ENCODE results near the gene PDCD6IP.
"Not testable (repeated sequence)": the region's sequence is repeated elsewhere in the genome, so short reads cannot be mapped to it uniquely, and the experiment has no call there.

Gene PDCD6IP

DNA sequence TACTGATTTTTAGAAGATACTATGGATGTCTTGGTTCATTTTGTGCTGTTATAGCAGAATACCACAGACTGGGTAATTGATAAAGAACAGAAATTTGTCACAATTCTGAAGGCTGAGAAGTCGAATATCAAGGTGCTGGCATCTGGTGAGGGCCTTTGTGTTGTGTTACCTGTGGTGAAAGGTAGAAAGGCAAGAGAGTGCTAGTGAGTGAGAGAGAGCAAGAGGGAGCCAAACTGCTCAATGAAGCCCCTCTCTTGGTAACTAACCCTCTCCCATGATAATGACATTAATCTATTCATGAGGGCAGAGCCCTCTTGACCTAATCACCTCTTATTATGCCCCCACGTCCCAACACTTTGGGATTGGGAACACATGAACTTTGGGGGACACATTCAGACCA is 31.3 kb downstream of the PDCD6IP start:
- no peak for DNase-seq
- Histone ChIP-seq H3K4me3 (ENCODE audit: low read depth, low read length) (no peak overlapping the region), H3K36me3 (replicated peaks) (peaks cover 18% of the 10 kb centered on the region), H3K27me3 (replicated peaks) (no peaks in the 10 kb centered on the region), H3K27ac (no peak overlapping the region)
- TF ChIP-seq, protein P1, sequence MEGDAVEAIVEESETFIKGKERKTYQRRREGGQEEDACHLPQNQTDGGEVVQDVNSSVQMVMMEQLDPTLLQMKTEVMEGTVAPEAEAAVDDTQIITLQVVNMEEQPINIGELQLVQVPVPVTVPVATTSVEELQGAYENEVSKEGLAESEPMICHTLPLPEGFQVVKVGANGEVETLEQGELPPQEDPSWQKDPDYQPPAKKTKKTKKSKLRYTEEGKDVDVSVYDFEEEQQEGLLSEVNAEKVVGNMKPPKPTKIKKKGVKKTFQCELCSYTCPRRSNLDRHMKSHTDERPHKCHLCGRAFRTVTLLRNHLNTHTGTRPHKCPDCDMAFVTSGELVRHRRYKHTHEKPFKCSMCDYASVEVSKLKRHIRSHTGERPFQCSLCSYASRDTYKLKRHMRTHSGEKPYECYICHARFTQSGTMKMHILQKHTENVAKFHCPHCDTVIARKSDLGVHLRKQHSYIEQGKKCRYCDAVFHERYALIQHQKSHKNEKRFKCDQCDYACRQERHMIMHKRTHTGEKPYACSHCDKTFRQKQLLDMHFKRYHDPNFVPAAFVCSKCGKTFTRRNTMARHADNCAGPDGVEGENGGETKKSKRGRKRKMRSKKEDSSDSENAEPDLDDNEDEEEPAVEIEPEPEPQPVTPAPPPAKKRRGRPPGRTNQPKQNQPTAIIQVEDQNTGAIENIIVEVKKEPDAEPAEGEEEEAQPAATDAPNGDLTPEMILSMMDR (IDR thresholded peaks at IDR 0.05; ENCODE audit: low read depth, low read length, missing control alignments): no peak
- in situ Hi-C loops (cut with HindIII; ENCODE audit: low pct_ligation_motif_present, low sequenced_read_pairs): no loop called here

DNA sequence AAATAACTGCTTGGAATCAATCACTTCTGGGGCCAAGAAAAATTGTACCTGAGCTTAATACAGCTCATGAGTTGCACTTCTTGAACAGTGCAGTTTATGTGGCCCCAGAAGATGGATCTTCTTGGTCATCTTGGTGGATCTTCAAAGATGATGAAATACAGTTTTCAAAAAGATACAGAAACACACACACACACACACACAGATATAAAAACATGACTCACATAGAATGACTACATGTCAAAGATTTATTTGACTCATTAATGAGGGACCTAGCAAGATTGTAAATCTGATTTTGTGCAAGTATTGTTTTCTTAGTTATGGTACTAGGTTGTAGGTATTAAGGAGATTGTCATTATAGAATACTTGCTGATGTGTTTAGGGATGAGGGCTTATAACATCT is 32.6 kb downstream of the PDCD6IP start:
- TF ChIP-seq, protein P1 (IDR thresholded peaks at IDR 0.05; ENCODE audit: low read depth, low read length, missing control alignments): no peak
- Histone ChIP-seq H3K4me3 (ENCODE audit: low read depth, low read length) (no peak overlapping the region), H3K27ac (no peak overlapping the region), H3K36me3 (replicated peaks) (peaks cover 16% of the 10 kb centered on the region), H3K27me3 (replicated peaks) (no peaks in the 10 kb centered on the region)
- DNase-seq: peak; percentile 29
- in situ Hi-C loops (cut with HindIII; ENCODE audit: low pct_ligation_motif_present, low sequenced_read_pairs): no loop called here

DNA sequence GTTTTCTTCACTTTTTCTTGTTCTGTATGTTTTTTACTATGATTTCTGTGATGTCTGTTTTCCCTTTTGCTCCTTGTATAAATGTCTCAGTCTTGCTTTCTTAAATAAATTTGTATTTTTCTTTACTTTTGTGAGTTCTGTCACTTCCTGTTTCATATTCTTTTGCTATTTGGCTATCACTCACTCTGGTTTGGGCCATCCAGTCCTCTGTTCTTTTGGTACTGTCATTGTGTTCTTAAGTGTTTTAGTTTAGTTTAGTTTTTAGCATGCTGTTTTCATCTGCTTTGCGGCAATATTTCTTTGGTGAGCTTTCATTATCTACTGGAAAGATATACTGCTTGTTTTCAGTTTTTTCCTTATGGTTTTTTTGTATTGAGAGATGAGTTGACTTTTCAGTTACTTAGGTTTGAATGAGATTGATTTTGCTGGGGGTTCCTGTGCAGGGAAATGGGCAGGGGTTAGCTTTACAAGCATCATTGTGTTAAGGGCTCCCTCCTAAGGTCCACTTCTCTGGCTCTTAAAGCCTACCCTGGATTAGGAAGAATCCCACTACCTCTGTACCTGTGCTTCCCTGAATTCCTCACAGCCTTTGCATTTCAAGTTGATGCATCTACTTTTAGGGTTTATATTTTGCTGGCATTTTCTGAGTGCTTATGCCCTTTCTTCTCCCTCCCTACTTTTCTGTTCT is 35.1 kb downstream of the PDCD6IP start:
- in situ Hi-C loops (cut with HindIII; ENCODE audit: low pct_ligation_motif_present, low sequenced_read_pairs): no loop called here
- no peak for DNase-seq
- Histone ChIP-seq H3K4me3 (ENCODE audit: low read depth, low read length) (no peak overlapping the region), H3K27me3 (replicated peaks) (no peaks in the 10 kb centered on the region), H3K36me3 (replicated peaks) (peaks cover 12% of the 10 kb centered on the region), H3K27ac (no peak overlapping the region)
- TF ChIP-seq, protein P1 (IDR thresholded peaks at IDR 0.05; ENCODE audit: low read depth, low read length, missing control alignments): no peak

DNA sequence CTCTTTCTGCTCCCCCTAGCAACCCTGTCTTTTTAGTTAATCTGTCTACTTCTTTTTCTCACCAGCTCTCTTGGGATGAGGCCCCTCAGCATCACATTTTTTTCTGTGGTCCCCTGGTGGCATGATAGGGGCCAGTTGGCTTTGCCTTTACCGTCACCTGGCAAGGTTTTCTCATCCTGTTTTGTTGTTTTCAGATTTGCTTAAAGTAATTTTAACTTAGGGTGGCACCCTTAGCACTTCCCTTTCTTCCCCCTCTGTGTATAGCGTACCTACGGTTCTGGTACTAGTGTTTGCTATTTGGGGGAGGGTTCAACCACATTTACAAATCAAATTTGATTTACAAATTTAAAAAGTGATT is 35.6 kb downstream of the PDCD6IP start:
- in situ Hi-C loops (cut with HindIII; ENCODE audit: low pct_ligation_motif_present, low sequenced_read_pairs): no loop called here
- H3K27me3 ChIP-seq (replicated peaks): no peaks in the 10 kb centered on the region
- H3K36me3 ChIP-seq (replicated peaks): peaks cover 11% of the 10 kb centered on the region
- no peak overlapping the region for H3K27ac ChIP-seq
- no peak for DNase-seq
- TF ChIP-seq, protein P1 (IDR thresholded peaks at IDR 0.05; ENCODE audit: low read depth, low read length, missing control alignments): no peak
- no peak overlapping the region for H3K4me3 ChIP-seq (ENCODE audit: low read depth, low read length)

DNA sequence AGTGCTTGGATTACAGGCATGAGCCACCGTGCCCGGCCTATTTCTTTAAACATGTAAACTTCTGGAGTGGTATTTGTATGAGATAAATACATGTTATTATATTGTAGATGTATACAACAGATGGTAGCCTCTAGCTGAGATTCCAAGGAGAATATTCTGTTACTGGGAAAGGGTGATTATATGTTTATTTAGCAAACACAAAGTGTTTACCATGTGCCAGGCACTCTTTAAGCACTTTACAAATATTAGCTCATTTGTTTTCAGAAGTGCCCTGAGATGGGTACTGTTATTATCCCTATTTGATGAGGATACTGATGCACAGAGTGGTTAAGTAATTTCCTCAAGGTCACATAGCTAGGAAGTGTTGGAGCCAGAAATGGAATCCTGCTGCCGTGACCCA is 38.8 kb downstream of the PDCD6IP start:
- H3K36me3 ChIP-seq (replicated peaks): peaks cover 16% of the 10 kb centered on the region
- in situ Hi-C loops (cut with HindIII; ENCODE audit: low pct_ligation_motif_present, low sequenced_read_pairs); H3K4me3 ChIP-seq (ENCODE audit: low read depth, low read length); H3K27ac ChIP-seq; H3K27me3 ChIP-seq (replicated peaks); DNase-seq: not testable (repeated sequence)

DNA sequence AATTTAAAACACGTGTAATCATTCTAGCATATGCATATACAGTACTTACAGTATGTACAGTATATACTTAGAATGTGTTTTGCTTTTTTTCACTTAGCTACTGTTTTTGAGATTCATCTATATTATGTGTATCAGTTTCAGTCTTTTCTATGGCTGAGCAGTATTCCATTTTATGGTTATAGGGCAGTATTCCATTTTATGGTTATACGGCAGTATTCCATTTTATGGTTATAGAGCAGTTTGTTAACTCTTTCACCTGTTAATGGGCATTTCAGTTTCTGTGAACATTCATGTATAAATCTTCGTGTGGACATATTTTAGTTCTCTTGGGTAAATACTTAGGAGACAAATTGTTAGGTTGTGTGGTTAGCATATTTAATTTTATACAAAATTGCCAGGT is 40.9 kb downstream of the PDCD6IP start:
- TF ChIP-seq, protein P1 (IDR thresholded peaks at IDR 0.05; ENCODE audit: low read depth, low read length, missing control alignments): no peak
- DNase-seq: no peak
- Histone ChIP-seq H3K27ac (no peak overlapping the region), H3K27me3 (replicated peaks) (no peaks in the 10 kb centered on the region), H3K4me3 (ENCODE audit: low read depth, low read length) (no peak overlapping the region), H3K36me3 (replicated peaks) (peaks cover 20% of the 10 kb centered on the region)
- in situ Hi-C loops (cut with HindIII; ENCODE audit: low pct_ligation_motif_present, low sequenced_read_pairs): no loop called here

Measured in brain microvascular endothelial cell (primary cell).